GM12872 (cell line): ENCODE measurements around the gene VSIG10.

ENCODE experiments used
- CTCF ChIP-seq: IDR thresholded peaks from 3 replicates; pipeline ENCODE4 v1.5.1; 2011; ENCODE audit warnings: low read depth, mild to moderate bottlenecking, low read length, moderate library complexity; ENCODE audit not compliant: insufficient read depth

Gene VSIG10

GRCh38 chr12:118033902-118034301 is 69.9 kb downstream of the VSIG10 start:
- no peak for TF ChIP-seq CTCF

GRCh38 chr12:118033323-118033722 is 70.5 kb downstream of the VSIG10 start:
- no peak for TF ChIP-seq CTCF

- no peak for TF ChIP-seq CTCF
These were observed 71.6 kb downstream of the VSIG10 start for GRCh38 chr12:118032188-118032587.

- no peak for TF ChIP-seq CTCF
These were observed 74.6 kb downstream of the VSIG10 start for GRCh38 chr12:118029166-118029565.

DNA sequence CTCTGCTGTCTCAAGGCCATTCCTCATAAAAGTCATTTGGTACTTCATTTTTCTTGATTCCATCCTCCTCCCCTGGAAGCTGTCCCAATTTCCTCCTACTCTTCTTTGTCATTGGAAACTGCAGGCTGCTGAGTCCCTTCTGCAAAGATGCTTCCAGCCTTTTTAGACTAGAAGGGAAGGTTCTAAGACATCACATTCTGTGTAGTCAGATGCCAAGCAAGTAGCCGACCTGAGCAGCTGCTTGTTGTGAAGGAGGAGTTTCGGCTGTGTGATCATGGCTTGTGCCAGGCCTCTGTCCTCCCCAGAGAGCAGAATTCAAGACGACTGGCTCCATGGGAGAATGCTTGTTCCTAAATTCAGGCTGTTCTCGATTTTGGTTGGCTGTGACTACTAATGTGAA is 78.6 kb downstream of the VSIG10 start:
- TF ChIP-seq CTCF = no peak

GRCh38 chr12:118023301-118023860 is 80.4 kb downstream of the VSIG10 start:
- no peak for TF ChIP-seq CTCF

- TF ChIP-seq CTCF = no peak
These were observed 81.1 kb downstream of the VSIG10 start for GRCh38 chr12:118022728-118023109.

DNA sequence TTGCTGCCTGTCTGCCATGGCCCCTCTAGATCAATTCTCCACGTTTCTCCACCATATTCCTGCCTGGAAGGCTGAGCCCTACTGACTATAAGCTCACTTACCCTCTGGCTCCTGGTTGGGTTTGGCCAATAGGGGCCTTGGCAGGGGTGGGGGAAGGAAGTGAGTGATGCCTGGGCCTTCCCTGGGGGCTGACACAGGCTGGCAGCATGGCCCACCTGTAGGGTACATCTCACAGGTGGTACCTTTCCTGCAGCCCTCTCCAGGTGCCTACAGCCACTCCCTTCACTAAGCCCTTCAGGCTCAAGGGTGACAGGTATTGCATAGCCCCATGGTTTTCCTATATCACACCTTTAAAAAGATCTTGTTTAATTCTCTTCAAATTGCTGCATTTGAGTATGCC is 83.8 kb downstream of the VSIG10 start:
- no peak for TF ChIP-seq CTCF
